Measurements from ENCODE around the gene GPR52.

The GPR52 gene

DNA sequence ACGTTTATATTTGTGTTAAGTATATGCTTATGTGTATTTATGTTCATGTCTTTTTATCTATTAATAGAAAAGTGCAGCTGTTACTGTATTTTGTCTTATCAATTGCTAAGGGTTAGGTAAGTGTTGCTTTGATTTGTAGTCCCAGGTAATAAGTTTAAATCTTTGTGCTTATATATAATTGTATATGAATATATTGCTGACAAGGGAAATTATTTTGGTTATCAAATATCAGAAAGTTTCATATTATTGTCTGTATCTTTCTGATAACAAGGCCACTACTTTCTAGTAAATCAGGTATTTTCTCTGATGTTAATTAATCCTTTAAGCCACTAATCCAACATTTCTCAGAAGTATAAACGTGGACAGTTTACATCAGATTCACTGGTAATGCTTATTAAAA lies 21.3 kb downstream of the GPR52 start:
- no peak for DNase-seq

GRCh38 chr1:174469687-174470086 lies 21.9 kb downstream of the GPR52 start:
- DNase-seq, result no peak

GRCh38 chr1:174479281-174479680 lies 31.5 kb downstream of the GPR52 start:
- DNase-seq, result no peak

DNA sequence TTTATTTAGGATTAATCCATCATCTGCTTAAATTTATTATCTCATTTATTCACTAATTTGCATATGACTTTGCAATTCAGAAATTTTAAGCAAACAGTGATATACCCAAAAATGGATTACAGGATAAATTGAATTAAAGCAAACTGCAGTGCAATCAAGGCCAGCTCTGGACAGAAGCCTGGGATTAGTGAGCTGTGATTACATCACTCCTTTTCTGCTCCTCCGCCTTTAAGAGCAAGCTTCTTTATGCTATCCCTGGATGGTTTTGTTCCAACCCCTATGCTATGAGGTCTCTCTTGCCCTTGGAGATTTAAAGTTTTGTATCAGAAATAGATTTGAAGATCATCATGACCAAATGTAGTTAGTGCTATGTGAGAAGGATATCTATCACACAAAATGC lies 32.6 kb downstream of the GPR52 start:
- no peak for DNase-seq

- DNase-seq, result no peak
Measured at GRCh38 chr1:174491606-174492005, 43.8 kb downstream of the GPR52 start.

- no peak for DNase-seq
Measured at GRCh38 chr1:174497478-174497877, 49.7 kb downstream of the GPR52 start.

Data from NCI-H226 (cell line).